Activated CD8-positive, alpha-beta memory T cell treated with anti-CD3 and anti-CD28 coated beads, Interleukin-2, amount 50 U/mL, for 48 hours (primary cell): ENCODE data around the gene GMPPB.
"Not testable (repeated sequence)": the region's sequence is repeated elsewhere in the genome, so short reads cannot be mapped to it uniquely, and the experiment has no call there.

ENCODE experiments used
- DNase-seq: peaks from one replicate; pipeline ENCODE4 v3.0.0-alpha.2; 2020

The GMPPB gene

DNA sequence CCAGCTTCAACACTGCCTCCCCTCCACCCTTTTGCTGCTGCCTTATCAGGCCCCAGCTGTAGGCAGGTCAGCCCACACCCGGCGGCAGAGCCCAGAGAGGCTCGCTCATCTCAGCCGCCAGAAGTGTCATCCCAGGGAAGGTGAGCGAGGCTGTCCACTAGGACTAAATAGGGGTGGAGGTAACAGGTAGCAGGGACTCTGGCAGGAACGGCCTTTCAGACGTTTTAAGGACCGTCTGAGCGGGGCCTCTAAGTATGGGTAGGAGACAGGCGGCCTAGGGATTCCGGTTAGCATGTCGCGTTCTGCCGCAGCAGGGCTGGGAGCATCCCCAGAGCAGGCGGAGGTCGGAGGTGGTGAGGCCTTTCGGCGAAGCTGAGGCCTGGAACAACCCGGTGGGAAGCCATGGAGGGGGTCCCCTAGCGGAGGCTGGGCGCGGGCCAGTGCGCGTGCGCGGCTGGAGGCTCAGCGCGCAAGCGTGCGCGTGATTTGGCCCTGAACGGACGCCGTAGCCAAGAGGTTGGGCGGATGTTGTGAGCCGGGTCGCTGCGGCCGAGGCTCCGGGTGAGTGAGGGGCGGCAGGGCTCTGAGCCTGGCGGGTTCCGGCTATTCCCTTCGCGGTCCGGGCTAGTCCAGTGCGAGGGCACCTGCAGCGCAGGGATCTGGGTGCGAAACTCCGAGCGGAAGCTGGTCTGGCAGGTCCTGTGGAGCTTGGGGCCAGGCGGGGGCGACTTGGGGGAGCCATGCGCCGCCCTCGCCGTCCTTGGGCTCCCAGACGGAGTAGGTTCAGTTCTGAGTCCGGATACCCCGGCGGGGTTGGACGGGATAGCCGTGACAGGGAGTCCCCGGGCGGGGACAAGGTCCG, 34.5 kb downstream of the GMPPB start, which contains the start of the genes MST1 and RNF123:
Gene MST1, minus strand, starts transcription at position 429 of the 862 bp plus-strand sequence. CDS start 783 bp downstream, outside the sequence.
Gene RNF123, plus strand, starts transcription at position 512 of the 862 bp plus-strand sequence. CDS start 1,609 bp downstream, outside the sequence.
- peak; percentile 98 for DNase-seq

DNA sequence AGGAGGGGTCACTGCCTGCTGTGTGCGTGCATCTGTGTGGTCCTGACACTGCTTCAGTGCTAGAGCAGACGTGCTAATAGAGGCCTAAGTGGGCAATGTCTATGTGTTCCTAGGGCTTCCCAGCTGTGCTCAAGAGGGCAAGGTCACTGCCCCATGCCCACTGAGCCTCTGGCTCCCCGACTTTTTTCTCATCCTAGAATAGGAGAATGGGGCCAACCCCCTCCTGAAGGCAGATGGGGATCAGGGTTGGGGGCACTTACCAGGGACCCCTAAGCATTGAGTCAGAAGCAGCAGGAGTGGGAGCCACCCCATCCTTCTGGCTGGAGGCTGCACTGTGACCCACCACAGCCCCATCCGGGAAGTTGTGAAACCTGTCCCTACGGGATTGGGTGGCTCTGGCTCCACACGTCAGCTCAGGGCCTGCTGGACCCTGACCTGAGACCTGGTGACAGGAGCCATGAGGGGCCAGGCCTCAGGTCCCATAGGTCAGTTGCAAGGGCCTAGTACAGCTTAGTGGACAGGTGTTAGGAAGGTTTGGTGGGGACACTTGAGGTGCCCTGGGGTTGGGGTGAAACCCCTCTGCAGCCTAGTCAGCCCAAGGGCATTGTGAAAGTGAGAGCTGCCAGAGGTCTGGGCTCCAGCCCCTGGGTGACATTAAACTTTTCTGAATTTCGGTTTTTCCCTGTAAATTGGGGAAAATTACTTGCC, 35.3 kb downstream of the GMPPB start:
- not testable (repeated sequence) for DNase-seq

DNA sequence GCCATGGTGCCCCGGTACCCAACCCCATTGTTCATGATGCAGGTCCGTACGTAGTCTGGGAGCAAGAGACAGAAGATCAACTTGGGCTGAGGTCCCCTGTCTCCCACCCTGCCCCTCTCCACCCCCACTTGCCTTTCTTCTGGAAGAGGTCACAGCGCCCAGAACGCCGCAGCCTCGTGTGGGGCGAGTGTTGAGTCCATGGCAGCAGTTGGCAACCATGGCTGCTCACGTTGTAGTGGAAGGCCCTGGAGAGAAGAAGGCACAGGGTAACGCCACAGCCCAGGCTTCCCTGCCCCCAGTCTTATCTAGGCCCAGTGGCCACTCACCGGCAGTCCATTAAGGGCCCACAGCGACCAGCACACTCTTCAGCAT, 36.3 kb downstream of the GMPPB start:
- DNase-seq: not testable (repeated sequence)

DNA sequence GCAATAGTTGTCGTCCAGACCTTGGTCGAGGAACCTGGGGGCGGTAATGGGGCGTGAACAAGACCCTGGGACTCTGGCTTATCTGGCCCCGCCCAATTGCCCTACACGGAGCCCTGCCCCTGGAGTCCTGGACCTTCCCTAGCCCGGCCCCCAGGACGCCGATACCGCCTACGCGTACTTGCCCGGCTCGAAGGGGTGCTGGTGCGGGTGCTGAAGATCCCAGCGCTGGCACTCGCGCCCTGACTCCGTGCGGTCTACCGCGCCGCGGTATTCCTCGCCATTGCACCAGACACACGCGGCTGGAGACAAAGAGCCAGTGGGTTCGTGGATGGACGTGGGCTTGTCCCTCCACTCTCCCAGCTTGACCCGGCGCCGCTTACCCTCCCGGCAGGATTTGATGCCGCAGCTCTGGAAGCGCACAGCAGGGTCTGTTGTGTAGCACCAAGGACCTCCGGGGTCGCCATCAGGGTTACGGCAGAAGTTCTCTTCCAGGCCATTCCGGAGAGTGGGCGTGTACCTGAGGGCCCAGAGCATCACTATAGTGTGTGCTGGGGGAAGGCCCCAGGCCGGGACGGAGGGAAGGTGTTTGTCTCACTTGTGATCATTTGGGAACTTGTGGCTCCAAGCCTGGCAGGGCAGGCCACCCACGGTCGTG, 36.9 kb downstream of the GMPPB start:
- DNase-seq: peak; percentile 78

DNA sequence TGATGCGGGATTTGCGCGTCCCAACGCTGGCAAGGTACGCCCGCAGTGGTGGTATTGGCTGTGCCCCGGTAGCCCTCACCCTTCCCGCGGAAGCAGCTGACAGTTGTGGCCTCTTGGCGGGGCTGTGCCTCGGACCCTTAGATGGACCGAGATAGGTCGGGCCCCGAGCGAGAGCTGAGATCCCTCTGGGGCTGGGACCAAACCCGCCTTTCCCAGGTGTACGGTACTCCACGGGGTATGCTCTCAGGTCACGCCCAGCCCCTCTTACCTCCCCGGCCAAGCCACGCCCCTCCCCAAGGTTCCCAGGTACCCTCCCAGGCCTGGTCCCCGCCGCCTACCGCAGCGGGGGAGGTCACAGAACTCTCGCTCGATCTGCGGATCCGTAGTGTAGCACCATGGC, 37.4 kb downstream of the GMPPB start:
- DNase-seq: peak; percentile 71

DNA sequence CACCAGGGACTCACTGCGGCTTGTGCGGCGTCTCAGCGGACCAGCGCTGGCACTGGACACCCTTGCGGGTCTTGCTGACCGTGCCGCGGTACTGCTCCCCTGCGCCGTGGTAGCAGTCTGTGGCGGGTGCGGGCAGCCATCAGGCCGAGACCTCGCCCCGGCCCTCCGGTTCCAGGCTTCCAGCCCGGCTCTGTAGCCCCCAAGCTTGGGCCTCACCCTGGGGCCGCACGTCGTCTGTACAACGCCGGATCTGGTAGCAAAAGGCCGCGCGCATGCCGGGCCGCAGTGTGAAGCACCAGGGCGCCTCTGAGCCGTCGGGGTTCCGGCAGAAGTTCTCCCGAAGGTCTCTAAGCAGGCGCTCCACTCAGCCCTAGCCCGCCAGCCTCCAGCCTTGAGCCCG, 37.9 kb downstream of the GMPPB start:
- not testable (repeated sequence) for DNase-seq

DNA sequence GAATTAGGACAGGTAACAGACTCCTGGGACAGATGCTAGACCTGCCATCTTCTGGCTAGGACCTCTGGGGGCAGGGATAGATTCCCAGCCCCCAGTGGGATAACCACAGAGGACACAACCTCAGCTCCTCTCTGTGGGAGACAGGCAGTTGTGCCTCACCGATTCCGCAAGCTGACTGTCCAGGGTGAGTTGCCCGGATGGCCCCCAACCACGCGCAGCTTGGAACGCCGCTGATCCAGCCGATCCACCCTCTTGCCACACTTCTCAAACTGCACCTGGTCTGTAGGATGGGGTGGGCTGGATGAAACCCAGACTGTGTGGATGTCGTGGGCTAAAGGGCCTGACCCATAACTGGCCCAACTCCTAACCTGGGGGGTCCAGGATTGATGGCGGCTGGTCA, 38.6 kb downstream of the GMPPB start:
- DNase-seq: not testable (repeated sequence)

DNA sequence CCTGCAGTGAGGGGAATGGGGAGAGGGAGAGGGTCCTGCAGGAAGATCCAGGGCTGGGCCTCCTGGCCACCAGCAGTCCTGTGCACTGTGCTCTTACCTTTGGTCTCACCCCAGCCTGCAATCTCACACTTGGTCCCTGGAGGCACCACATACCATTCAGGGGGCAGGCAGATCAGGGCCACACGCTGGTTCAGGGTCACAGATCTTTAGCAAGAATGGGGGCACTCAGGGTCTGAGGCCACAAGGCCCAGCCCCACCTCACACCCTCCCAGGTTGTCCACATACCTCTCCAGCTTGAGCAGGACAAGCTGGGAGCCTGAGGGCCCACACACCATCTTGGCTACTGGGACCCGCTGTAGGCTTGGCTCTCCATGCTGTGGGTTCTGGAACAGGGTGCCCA, 39.3 kb downstream of the GMPPB start:
- not testable (repeated sequence) for DNase-seq

DNA sequence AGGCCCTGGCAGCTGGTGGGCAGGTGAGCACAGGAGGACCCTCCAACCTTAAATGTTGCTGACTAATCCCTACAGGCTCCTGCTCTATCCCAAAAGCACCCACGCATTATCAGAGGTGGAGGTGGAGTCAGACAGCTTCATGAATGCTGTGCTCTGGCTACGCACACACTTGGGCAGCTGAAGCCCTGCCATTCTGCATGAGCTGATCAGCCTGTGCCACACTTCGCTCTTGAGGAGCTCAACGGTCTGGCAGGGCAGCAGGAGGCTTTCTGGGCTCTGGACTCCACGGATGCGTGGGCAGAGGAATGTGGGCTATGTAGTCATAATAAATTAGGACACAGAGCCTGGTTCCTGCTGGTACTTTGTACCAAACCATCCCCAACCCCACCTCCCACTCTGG, 40.6 kb downstream of the GMPPB start:
- no peak for DNase-seq

DNA sequence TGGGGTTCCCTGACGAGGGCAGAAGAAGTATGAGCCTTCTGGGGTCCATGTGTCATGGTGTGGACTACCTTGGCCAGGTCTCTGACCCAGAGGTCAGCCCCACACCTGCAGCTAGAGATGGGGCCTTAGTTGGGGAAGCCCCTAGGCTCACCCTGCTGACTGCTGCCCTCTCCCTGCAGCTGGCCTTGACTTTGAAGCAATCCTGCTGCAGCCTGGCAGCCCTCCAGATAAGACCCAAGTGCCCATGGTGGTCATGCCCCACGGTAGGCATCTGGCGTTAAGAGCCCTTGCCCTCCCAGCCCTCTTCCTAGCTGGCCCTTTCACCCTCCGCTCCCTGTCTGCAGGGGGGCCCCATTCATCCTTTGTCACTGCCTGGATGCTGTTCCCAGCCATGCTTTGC, 42.2 kb downstream of the GMPPB start:
- DNase-seq: no peak

DNA sequence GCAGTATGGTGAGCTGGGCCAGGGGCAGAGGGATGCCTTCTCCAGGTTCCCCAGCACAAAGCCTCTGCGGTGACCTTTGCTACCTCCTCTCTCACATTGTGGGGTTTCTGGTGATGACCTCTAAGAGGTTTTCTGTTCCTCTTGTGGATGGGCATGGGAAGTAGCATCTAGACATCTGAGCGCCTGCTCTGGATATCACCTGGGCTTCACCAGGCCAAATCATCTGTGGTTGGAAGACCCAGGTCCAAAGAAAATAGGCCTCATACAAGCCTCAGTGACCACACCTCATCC, 42.6 kb downstream of the GMPPB start:
- no peak for DNase-seq

DNA sequence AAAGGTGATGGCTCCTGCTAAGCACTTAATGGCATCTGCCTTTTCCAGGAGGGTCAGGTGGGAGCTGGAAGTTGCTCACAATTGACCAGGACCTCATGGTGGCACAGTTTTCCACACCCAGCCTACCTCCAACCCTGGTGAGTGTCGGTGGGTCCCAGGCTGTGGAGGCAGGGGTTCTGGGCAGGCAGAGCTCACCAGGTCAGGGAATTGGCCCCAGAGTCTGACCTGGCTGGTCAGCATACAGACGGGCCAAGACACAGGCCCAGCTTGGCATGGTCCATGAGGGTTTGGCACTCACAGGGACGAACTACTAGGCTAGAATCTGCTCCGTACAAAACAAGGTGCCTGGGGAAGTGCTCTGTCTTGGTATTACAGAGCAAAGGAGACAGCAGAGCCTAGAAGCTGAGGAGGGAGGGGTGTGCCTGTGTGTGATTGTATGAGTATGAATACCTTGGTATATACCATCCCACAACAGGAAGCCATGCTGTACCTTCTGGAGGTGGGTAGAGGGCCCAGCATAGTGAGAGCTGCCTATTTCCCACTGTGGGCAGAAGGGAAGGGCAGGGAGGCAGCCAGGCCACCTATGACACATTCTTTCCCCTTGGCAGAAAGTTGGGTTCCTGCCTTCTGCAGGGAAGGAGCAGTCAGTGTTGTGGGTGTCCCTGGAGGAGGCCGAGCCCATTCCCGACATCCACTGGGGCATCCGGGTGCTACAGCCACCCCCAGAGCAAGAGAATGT, 43.1 kb downstream of the GMPPB start:
- no peak for DNase-seq

DNA sequence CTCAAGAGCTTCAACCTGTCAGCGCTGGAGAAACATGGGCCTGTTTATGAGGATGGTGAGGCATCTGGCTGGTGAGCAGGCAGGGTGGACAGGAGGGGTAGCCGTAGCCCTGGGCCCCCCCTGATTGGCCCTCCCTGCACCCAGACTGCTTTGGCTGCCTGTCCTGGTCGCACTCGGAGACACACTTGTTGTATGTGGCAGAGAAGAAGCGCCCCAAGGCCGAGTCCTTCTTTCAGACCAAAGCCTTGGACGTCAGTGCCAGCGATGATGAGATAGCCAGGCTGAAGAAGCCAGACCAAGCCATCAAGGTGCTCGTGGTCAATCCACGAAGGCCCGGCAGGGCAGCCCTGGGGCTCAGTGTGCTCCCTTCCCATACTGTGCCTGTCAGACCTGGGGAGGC, 47.8 kb downstream of the GMPPB start:
- DNase-seq: no peak

DNA sequence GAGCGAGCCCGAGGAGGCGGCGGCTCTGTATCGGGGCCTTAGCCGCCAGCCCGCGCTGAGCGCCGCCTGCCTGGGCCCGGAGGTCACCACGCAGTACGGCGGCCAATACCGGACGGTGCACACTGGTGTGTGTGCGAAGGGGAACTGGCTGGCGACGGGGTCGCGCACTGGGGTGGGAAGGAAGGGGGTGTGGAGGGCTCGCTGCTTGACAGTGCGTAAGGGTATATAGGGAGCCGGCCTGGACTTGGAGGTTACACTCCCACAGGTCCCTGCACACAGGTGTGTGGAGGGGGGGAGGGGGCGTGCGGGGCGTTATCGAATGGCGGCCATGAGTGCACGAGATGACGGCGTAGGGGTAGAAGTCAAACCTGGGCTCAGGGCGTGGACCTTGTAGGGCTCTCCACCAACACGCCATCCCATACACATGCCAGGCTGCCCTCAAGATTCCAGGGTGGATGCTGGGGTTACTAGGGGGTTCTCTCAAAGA, 49.2 kb downstream of the GMPPB start:
- DNase-seq: no peak

DNA sequence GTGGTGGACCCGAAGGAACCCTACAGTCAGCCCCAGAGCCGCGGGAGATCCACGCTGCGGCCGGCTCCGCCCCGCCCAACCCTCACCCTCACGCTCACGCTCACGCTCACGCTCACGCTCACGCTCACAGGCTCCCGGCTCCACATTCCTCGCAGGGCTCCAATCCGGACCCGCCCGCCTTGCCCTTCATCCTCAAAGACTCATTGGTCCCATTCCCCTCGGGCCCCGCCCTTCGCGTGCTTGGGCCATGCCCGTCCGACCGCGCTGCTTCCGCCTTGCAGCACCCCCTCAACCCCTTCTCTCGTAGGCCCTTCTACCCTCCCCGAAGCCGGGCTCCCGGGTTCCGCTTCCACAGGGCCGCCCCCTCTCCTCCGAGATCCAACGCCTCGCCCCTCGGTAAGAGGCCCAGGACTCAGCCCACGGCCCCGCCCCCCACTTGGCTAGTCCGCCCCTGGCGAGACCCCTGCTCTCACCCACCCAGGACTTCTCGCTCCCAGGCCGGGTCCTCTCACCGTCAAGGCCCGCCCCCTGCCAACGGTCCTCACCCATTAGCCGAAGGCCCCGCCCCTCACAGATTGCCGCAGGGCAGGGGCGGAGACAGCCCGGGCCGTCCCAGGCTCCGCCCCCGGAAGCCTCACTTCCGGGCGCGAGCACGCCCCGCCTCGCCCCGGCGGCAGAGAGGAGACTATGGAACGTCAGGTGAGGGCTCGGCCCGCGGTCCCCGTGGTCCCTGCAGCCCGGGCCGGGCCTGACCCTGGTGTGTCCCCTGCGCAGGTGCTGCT, 49.8 kb downstream of the GMPPB start, which contains the start of gene APEH:
Gene APEH, plus strand, starts transcription at position 637 of the 782 bp plus-strand sequence. Its CDS starts 51 bp downstream, at position 688.
- peak; percentile 97 for DNase-seq

DNA sequence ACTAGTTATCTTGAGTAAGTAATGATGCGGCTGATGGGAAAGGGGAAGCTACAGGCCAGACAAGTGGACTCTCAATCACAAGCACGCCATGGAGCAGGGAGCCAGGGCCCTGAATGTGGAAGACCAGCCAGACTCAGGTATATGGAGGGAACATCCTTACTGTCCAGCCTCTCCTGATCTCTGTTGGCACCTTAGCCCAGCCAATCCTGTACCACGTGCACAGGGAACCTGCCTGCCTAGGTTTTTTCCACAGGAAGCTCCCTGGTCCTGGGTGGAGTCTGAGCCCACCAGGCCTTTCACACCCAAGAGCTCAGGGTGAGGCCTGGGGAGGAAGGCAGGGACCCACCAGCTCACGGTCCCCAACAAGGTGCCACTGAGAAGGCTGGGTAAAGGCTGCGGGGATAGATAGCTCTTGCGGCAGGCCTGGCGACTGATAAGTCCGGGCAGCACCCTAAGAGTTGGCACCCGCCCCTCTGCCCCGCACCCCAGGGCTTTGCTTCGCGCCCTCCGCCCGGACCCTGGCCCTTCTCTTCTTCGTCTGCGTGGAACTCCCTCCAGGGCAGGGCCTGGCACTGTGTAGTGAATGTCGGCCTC, 50.5 kb downstream of the GMPPB start:
- DNase-seq: no peak

DNA sequence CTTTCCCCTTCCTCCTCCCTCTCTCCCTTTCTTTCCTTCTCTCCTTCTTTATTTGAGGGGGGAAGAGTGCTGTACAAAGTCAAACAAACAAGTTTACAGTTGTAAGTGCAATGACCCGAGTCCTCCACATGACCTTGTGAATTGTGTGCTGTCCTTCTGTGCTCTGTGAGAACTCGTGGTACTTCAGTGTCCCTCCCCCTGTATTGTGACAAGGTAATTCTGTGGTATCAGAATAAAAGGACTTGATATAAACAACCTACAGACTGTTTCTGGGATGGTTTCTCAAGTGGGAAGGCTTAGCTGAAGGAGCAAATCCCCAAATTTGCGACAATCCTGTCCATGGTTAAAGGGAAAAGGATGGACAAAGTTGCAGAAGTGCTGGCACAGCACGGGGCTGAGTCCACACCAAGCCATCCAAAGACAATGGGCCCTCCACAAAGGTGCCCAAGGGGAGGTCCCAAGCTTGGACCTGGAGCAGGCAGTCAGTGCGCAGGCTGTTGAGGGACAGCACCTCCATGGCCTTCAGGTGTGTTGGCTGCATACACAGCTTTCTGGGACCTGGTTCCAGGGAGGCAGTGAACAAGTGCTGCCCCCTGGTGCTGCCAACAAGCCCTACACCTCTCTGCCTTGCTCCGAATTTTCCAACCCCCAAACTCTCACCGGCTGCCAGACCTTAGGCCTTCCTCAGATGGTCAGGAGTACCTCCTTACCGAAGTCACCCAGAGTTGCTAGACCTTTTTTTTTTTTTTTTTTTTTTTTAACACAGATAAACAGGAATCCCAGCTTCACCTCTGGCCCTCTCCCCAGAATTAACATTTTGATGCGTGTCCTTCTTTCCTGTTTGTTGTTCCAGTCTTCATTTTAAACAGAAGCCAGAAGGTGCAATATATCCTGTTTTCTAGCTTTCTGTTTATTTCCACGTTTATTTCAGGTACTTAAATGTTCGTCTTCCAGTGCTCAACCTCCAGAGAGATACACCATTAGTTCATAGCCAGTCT, 52.2 kb downstream of the GMPPB start:
- DNase-seq: peak; percentile 86

DNA sequence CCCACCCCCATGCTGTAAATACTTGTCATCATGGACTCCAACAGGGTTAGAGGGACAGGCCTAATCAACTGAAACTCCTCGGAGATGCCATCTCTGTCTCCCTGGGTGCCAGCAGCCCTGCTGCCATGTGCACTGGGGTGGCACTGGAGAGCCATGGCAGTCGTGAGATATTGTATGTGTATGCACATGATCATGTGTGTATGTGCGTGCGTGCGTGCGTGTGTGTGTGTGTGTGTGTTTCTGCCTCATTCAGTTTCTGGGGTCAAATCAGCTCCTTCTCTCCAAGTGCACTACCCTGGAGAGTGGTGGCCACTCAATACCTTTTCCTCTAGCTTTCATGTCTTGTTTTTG, 52.8 kb downstream of the GMPPB start:
- DNase-seq: no peak
